HG03432 (cell line): Measurements from ENCODE around the gene ZNF587.
"Not testable (repeated sequence)": the region's sequence is repeated elsewhere in the genome, so short reads cannot be mapped to it uniquely, and the experiment has no call there.

ENCODE experiments used
- ATAC-seq: cut with Tn5 transposase; IDR thresholded peaks from one replicate; pipeline ENCODE4 v1.9.1; 2021; ENCODE audit warnings: mild to moderate bottlenecking, moderate library complexity; ENCODE audit not compliant: unreplicated experiment

The ZNF587 gene

GRCh38 chr19:57821501-57821900 lies 28.2 kb upstream of the ZNF587 start:
- not testable (repeated sequence) for ATAC-seq

DNA sequence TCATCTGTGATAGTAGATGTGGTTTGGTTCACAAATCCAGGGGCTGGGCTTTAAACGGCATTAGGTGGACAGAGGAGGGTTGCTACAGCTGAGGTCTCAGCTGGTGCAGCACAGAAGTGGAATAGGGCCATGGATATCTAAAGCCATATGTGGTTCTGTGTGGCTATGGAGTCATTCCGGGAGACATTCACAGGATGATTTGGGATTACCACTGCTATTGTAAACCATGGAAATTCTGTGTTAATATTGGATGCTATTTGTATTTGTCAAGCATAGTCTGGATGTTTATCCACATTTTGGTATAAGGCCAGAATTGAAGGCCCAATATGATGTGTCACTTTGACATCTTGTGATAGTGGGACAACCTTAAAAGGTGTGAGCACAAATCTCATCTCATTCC lies 26.5 kb upstream of the ZNF587 start:
- not testable (repeated sequence) for ATAC-seq

GRCh38 chr19:57823608-57824007 lies 26.1 kb upstream of the ZNF587 start:
- ATAC-seq, result not testable (repeated sequence)

- ATAC-seq, result no peak
These were observed 24.1 kb upstream of the ZNF587 start for GRCh38 chr19:57825511-57825910.

DNA sequence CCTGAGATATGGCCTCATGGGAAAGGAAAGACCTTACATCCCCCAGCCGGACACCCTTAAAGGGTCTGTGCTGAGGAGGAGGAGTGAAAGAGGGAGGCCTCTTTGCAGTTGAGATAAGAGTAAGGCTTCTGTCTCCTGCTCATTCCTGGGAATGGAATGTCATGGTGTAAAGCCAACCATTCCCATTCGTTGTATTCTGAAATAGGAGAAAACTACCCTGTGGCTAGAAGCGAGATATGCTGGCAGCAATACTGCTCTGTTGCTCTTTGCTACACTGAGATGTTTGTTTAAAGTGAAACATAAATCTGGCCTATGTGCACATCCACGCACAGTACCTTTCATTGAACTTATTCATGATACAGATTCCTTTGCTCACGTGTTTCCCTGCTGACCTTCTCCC lies 20.3 kb upstream of the ZNF587 start:
- ATAC-seq, result no peak

DNA sequence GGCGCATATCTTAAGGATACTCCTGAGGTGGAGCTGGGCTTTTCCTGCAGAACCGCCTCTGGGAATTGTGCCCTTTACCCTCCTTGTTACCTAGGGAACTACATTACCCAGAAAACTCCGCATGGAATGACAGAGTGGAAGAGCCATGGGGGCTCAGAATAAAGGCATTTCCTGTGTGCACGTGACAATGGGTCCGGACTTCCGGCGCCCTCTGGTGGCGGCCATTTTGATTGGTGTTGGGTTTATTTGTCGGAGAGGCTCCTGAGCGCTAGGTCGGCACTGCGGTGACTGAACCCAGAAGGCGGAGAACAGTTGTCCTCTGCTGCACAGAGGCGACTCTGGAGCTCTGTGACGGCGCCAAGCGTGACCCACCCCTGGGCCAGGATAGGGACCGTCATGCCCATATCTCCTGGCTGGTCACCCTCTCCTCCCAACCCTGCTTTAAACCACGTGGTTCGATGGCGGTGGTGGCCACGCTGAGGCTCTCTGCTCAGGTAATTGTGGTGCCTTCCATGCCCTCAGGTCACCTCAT lies 19.5 kb upstream of the ZNF587 start, which contains the start of gene ZNF587B:
Gene ZNF587B (plus strand): TSS at position 229 of the 532 bp plus-strand sequence. CDS start 230 bp downstream, at position 459.
- no peak for ATAC-seq

DNA sequence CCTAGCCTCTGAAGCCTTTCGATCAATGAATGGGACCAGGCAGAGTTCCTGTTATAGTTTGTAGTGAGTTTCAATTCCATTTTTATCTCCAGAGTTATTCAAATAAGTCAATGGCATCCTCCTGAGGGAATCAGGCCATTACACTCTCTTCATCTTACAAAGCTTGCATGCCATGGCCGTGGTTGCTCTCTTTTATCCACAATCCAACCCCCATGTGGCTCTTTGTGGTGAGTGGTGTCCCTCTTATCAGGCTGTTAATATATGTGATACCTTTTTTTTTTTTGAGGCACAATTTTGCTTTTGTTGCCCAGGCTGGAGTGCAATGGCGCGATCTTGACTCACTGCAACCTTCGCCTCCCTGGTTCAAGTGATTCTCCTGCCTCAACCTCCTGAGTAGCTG lies 12.7 kb upstream of the ZNF587 start:
- not testable (repeated sequence) for ATAC-seq

- not testable (repeated sequence) for ATAC-seq
These were observed 11.0 kb upstream of the ZNF587 start for GRCh38 chr19:57838622-57839191.

- no peak for ATAC-seq
These were observed 8.4 kb upstream of the ZNF587 start for GRCh38 chr19:57841122-57841763.

DNA sequence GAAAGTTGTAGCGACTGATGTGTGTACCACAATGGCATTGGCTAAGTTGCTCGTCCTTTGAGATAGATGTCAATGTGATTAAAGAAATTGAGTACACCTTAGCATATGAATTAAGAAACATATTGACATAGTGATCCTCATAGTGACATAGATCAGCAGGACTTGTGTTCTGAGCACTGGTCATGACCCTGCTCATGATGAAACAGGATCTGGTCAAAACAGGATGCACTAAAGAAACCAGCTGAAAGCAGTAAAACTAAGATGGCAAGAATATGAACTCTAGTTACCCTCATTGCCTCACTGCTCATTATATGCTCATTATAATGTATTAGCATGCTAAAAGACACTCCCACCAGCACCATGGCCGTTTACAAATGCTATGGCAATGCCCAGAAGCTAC lies 2.5 kb upstream of the ZNF587 start:
- ATAC-seq, result not testable (repeated sequence)

GRCh38 chr19:57849162-57849665 lies 445 bp upstream of the ZNF587 start:
- ATAC-seq, result peak; percentile 27

GRCh38 chr19:57850553-57851017 lies 926 bp downstream of the ZNF587 start:
- ATAC-seq, result no peak

DNA sequence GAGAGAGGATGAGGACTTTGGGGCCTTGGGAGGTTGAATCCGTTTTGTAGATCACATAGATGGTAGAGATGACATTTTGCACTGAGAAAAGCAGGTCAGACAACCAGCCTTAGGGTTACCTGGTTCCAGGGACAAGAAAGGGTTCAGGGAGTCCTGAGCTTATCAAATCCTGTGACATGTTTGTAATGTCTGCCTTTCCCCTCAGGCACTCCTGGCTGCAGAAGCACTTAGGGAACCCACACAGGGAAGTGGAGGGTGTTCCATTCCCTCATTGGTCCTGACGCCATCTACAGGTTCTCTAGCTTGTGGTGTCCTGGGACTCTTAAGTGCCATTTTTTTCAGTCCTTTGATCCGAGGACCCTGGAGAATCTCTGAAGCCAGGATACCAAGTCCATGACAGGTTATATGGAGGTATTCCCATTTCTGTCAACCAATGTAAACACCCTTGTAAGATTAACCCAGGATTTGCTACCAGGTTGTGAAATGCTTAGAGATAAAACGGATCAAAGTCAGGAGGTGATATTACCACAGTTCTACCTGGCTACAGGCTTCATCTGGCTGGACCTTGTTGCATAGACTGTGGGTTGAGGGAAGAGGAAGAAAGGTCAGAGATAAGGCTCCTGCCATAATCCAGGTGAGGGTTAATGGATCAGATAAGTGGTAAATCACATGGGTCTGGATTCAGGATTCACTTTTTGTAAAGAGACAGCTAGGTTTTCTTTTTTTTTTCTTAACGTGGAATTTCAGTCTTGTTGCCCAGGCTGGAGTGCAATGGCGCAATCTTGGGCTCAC lies 2.3 kb downstream of the ZNF587 start:
- not testable (repeated sequence) for ATAC-seq

DNA sequence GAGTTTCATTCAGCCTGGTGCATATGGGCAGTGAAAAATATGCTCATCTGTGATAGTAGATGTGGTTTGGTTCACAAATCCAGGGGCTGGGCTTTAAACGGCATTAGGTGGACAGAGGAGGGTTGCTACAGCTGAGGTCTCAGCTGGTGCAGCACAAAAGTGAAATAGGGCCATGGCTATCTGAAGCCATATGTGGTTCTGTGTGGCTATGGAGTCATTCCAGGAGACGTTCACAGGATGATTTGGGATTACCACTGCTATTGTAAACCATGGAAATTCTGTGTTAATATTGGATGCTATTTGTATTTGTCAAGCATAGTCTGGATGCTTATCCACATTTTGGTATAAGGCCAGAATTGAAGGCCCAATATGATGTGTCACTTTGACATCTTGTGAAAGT lies 4.5 kb downstream of the ZNF587 start:
- ATAC-seq, result not testable (repeated sequence)

GRCh38 chr19:57862351-57862750 lies 12.7 kb downstream of the ZNF587 start:
- ATAC-seq, result not testable (repeated sequence)

DNA sequence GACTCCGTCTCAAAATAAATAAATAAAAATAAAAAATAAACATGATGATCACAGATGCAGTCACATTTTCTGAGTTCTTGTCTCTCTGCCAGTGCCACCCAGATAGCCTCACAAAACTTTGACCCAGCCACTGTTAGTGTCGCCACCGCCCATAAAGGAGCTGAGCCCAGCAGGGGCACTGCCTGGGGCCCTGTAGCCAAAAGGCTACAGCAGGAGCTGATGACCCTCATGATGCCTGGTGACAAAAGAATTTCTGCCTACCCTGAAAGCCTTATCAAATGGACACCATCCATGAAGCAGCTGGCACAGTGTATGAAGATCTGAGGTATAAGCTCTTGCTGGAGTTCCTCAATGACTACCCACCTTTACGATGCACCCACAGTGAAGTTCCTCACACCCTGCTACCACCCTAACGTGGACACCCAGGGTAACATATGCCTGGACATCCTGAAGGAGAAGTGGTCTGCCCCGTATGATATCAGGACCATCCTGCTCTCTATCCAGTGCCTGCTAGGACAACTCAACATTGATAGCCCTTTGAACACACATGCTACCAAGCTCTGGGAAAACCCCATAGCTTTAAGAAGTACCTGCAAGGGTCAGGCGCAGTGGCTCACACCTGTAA lies 18.3 kb downstream of the ZNF587 start:
- no peak for ATAC-seq

DNA sequence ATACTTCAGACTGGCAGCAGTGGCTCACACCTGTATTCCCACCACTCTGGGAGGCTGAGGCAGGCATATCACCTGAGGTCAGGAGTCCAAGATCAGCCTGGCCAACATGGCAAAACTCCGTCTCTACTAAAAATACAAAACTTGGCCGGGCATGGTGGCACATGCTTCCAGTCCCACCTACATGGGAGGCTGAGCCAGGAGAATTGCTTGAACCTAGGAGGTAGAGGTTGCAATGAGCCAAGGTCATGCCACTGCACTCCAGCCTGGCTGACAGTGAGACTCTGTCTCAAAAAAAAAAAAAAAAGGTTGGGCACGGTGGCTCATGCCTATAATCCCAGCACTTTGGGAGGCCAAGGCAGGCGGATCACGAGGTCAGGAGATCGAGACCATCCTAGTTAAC lies 20.0 kb downstream of the ZNF587 start:
- not testable (repeated sequence) for ATAC-seq

- no peak for ATAC-seq
These were observed 20.6 kb downstream of the ZNF587 start for GRCh38 chr19:57870225-57870624.

DNA sequence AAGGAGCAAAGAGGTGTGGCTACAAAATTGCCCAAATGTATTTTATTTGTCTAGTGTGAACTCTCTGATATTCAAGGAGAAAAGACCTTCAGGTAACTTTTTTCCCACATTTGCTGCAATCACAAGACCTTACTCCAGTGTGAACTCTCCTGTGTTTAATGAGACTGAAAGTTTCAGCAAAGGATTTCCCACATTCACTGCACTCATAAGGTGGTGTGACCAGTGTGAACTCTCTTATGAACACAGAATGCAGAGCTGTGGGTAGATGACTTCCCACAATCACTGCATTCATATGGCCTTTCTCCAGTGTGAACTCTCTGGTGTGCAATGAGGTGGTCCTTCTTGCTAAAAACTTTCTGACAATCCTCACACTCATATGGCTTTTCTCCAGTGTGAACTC lies 22.8 kb downstream of the ZNF587 start:
- ATAC-seq, result no peak

DNA sequence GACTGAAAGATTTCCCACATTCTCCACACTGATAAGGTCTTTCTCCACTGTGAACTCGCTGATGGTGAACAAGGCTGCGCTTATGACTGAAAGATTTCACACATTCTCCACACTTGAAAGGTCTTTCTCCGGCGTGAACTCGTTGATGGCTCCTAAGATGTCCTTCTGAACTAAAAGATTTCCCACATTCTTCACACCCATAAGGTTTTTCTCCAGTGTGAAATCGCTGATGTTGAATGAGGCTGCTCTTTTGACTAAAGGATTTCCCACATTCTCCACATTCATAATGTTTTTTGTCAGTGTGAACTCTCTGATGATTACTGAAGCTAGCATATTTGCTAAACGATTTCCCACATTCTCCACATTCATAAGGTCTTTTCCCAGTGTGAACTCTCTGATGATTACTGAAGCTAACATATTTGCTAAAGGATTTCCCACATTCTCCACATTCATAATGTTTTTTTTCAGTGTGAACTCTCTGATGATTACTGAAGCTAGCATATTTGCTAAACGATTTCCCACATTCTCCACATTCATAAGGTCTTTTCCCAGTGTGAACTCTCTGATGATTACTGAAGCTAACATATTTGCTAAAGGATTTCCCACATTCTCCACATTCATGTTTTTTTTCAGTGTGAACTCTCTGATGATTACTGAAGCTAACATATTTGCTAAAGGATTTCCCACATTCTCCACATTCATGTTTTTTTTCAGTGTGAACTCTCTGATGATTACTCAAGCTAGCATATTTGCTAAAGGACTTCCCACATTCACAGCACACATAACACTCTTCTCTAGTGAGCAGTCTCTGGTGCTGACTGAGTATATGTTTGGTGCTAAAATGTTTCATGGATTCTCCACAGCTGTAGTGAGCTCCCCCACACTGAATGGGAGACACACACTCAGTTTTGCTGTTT lies 24.5 kb downstream of the ZNF587 start:
- not testable (repeated sequence) for ATAC-seq
